WERI-Rb-1 (cell line): ENCODE measurements around the gene ABHD12B.

Experiments used
- DNase-seq: peaks from one replicate; pipeline ENCODE4 v3.0.0-alpha.2; 2020
- H3K27ac ChIP-seq: fragments of 250-450 bp; sonication (Bioruptor Pico); 2 replicates; pipeline ENCODE4 v1.5.1; 2020; ENCODE audit warnings: mild to moderate bottlenecking, moderate library complexity
- H3K27me3 ChIP-seq: fragments of 250-450 bp; sonication (Bioruptor Pico); 2 replicates; pipeline ENCODE4 v1.5.1; 2021; ENCODE audit warnings: mild to moderate bottlenecking, low read depth, moderate library complexity; ENCODE audit not compliant: insufficient read depth, severe bottlenecking
- H3K36me3 ChIP-seq: fragments of 250-450 bp; sonication (Bioruptor Pico); 2 replicates; pipeline ENCODE4 v1.5.1; 2020; ENCODE audit warnings: mild to moderate bottlenecking, moderate library complexity
- H3K4me3 ChIP-seq: 2 replicates; pipeline ENCODE4 v1.5.1; 2011; ENCODE audit warnings: low read depth, mild to moderate bottlenecking, control low read depth, low read length
- H3K9me3 ChIP-seq: fragments of 250-450 bp; sonication (Bioruptor Pico); 2 replicates; pipeline ENCODE4 v1.5.1; 2021; ENCODE audit warnings: mild to moderate bottlenecking, moderate library complexity; ENCODE audit not compliant: severe bottlenecking
- TF ChIP-seq, protein P1 (sequence below): IDR thresholded peaks from 2 replicates; pipeline ENCODE4 v1.5.1; 2011; ENCODE audit warnings: low read depth, mild to moderate bottlenecking, control low read depth, inconsistent platforms, low read length

ABHD12B gene

DNA sequence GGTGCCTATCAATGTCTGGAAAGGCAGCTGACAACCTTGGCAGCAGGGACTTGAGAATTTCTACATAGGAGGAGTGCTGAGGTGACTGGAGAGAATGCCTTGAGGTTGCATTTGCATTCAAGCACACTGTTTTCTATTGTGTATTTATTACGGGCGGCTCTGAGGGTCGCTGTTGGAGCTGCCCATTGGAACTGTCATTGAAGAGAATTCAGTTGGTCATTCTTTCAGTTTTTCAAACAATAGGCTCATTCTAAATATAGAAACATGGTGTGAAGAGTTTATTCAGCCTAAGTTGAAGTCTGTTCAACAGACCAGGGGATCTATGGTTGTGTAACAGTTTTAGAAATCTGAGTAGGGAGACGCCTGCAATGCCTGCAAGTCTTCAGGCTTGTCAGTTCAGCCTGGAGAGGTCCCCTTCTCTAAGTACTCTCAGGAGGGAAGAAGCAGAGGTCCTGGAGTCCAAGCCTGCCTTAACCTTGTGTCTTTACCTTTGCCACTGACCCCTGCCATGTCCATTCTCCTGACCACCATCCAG is 9.8 kb upstream of the ABHD12B start:
- DNase-seq: no peak
- Histone ChIP-seq H3K9me3 (no peaks in the 10 kb centered on the region), H3K36me3 (no peaks in the 10 kb centered on the region), H3K27ac (no peak overlapping the region), H3K4me3 (no peak overlapping the region), H3K27me3 (no peaks in the 10 kb centered on the region)
- TF ChIP-seq, protein P1, sequence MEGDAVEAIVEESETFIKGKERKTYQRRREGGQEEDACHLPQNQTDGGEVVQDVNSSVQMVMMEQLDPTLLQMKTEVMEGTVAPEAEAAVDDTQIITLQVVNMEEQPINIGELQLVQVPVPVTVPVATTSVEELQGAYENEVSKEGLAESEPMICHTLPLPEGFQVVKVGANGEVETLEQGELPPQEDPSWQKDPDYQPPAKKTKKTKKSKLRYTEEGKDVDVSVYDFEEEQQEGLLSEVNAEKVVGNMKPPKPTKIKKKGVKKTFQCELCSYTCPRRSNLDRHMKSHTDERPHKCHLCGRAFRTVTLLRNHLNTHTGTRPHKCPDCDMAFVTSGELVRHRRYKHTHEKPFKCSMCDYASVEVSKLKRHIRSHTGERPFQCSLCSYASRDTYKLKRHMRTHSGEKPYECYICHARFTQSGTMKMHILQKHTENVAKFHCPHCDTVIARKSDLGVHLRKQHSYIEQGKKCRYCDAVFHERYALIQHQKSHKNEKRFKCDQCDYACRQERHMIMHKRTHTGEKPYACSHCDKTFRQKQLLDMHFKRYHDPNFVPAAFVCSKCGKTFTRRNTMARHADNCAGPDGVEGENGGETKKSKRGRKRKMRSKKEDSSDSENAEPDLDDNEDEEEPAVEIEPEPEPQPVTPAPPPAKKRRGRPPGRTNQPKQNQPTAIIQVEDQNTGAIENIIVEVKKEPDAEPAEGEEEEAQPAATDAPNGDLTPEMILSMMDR: no peak

GRCh38 chr14:50864237-50864636 is 7.6 kb upstream of the ABHD12B start:
- Histone ChIP-seq H3K9me3 (no peaks in the 10 kb centered on the region), H3K27me3 (no peaks in the 10 kb centered on the region), H3K27ac (no peak overlapping the region), H3K36me3 (no peaks in the 10 kb centered on the region), H3K4me3 (no peak overlapping the region)
- DNase-seq: no peak
- TF ChIP-seq, protein P1: no peak

GRCh38 chr14:50864946-50865345 is 6.9 kb upstream of the ABHD12B start:
- no peak for DNase-seq
- TF ChIP-seq, protein P1: no peak
- H3K27ac ChIP-seq: no peak overlapping the region

DNA sequence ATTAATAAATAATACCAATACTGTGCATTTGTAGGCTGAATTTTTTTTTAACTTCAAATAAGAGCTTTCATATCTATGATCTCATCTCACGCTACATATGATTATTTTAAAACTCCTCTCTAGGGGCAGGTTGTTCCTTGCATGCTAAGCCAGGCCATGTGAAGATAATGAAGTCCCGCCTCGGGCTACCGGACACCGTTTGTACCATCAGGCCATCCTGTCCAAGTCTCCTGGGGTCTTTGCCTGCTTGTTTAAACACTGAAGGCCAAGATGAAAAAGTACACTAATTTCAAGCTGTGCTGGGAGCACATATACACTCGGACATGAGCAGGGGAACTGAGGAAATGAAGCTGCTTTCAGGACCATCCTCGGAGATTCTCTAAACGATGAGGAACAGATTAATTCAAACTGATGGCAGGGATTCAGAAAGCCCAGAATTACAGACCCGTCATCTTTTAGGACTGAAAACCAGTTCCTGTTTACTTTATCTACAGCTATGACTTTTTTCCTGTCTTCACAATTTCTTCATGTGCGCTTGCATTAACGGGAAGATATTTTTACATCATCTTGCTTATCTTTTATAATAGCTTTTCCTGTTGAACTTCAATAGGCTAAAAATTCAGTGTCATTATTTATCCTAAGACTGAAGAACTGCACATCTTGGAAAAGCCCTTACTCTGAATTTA is 6.3 kb upstream of the ABHD12B start:
- DNase-seq: no peak
- no peak overlapping the region for H3K4me3 ChIP-seq
- no peaks in the 10 kb centered on the region for H3K36me3 ChIP-seq
- TF ChIP-seq, protein P1: no peak
- H3K27me3 ChIP-seq: no peaks in the 10 kb centered on the region
- no peaks in the 10 kb centered on the region for H3K9me3 ChIP-seq
- no peak overlapping the region for H3K27ac ChIP-seq

More at GRCh38 chr14:50864946-50865345, 6.9 kb upstream of the ABHD12B start:
- no peaks in the 10 kb centered on the region for H3K9me3 ChIP-seq
- no peaks in the 10 kb centered on the region for H3K27me3 ChIP-seq
- H3K4me3 ChIP-seq: no peak overlapping the region
- no peaks in the 10 kb centered on the region for H3K36me3 ChIP-seq

DNA sequence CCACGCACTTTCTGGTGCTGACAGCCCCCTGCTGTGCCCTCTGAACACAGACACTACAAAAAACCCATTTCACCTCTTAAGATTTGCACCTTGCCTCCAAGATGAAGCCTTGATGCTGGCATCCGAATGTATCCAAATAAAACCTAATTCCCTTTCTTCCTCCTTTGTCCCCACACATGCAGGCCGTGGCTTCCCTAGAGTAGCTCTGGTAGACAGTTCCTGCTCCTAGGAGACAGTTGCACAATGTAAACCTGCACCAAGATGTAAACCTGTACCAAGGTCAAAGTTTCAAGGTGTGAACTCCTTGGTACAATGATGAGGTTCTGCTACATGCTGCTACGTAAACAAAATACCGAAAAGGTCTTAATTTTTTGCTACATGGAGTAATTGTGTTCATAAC is 625 bp upstream of the ABHD12B start:
- no peaks in the 10 kb centered on the region for H3K36me3 ChIP-seq
- no peak overlapping the region for H3K27ac ChIP-seq
- H3K27me3 ChIP-seq: no peaks in the 10 kb centered on the region
- DNase-seq: no peak
- H3K9me3 ChIP-seq: no peaks in the 10 kb centered on the region
- H3K4me3 ChIP-seq: no peak overlapping the region
- TF ChIP-seq, protein P1: no peak

- DNase-seq: no peak
- H3K4me3 ChIP-seq: no peak overlapping the region
- TF ChIP-seq, protein P1: no peak
- H3K27me3 ChIP-seq: no peaks in the 10 kb centered on the region
- H3K36me3 ChIP-seq: no peaks in the 10 kb centered on the region
- no peak overlapping the region for H3K27ac ChIP-seq
- H3K9me3 ChIP-seq: no peaks in the 10 kb centered on the region
Observed at GRCh38 chr14:50874757-50875156, 2.9 kb downstream of the ABHD12B start.
